Stimulated activated CD4-positive, alpha-beta T cell treated with anti-CD3 and anti-CD28 coated beads, Interleukin-12 subunit alpha, Interleukin-12 subunit beta, amount 100 ng/mL, for 48 hours (primary cell): ENCODE data around the gene ETV2.
"Not testable (repeated sequence)": the region's sequence is repeated elsewhere in the genome, so short reads cannot be mapped to it uniquely, and the experiment has no call there.

Experiments used
- DNase-seq, 3 donors: peaks; one replicate each; pipeline ENCODE4 v3.0.0-alpha.2; 2020; ENCODE audit warnings: low read depth in 2 of 3, low spot score in 1 of 3

Gene ETV2

GRCh38 chr19:35628264-35628564 lies 13.3 kb upstream of the ETV2 start:
- DNase-seq: no peak

DNA sequence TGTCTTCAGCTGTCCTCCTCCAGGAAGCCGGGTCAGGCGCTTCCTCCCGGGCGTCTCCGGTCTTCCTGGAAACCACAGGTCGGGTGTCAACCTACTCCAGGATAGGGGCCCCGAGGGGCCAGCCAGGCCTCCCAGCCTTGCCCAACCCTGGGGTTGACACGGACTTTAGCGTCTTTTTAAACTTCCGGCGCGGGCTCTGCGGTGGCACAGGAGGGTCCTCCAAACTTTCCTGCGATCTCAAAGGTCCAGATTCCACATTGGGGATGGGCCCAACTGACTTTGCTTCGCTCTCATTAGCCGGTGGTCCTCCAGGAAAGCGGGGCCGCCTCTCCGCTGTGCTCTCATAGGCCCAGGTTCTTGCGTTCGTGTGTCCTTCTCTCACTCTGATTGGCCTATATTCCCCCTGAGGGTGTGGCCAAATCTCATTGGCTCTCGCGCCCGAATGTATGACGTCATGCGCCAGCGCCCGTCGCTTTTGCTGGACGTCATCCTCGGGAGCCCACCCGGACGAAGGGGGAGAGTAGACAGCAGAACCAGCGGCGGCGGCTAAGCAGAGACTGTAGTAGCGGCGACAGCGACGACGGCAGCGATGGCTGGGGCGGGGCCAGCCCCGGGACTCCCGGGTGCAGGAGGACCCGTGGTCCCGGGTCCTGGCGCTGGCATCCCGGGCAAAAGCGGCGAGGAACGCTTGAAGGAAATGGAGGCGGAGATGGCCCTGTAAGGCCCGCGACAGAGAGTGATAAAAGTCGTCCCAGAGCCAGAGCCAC lies 12.8 kb upstream of the ETV2 start, which contains the start of gene RBM42:
RBM42 (plus strand) TSS at position 472 of the 767 bp plus-strand sequence; CDS start at position 590, 118 bp downstream.
- DNase-seq: peak; percentile 94 to 98 (median 94)

GRCh38 chr19:35629332-35629633 lies 12.3 kb upstream of the ETV2 start:
- DNase-seq: no peak

- DNase-seq: no peak
These were observed 7.7 kb upstream of the ETV2 start for GRCh38 chr19:35633727-35634440.

GRCh38 chr19:35636651-35637050 lies 4.9 kb upstream of the ETV2 start:
- DNase-seq: no peak

DNA sequence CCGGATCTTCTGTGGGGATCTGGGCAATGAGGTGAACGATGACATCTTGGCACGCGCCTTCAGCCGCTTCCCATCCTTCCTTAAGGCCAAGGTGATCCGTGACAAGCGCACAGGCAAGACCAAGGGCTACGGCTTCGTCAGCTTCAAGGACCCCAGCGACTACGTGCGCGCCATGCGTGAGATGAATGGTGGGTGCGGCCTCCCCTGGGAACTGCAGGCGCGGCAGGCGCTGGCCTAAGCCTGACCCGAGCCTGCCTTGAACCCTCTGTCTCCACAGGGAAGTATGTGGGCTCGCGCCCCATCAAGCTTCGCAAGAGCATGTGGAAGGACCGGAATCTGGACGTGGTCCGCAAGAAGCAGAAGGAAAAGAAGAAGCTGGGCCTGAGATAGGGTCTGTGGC lies 4.4 kb upstream of the ETV2 start:
- DNase-seq: no peak

GRCh38 chr19:35639321-35639639 lies 2.3 kb upstream of the ETV2 start:
- no peak for DNase-seq

DNA sequence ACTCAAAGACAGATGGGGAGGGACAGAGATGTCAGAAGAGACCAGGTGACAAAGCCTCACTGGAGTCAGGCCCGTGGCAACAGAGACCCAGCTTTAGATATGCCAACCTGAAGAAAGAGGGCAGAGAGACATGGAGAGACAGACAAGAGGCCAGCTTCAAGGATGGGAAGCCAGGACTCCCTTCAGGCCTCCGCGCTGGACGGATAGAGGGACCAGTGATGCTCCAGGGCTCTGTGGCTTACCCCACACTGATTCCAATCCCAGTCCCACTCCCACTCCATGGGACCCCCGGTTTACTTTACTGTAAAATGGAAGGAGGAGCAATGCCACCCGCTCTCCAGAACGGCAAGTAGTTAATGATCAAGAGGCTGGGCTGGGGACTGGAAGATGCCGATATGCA lies 1.7 kb upstream of the ETV2 start:
- DNase-seq: no peak

DNA sequence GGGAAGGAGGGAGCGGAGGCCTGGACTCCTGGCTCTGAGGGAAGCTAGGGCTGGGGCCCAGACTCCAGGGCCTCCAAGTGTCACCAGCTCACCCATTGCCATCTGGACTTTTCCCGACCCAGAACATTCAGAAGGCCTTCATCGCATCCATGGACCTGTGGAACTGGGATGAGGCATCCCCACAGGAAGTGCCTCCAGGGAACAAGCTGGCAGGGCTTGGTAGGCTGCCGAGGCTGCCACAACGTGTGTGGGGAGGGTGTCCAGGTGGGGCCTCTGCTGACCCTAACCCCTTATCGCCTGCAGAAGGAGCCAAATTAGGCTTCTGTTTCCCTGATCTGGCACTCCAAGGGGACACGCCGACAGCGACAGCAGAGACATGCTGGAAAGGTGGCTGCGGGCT lies 767 bp downstream of the ETV2 start:
- no peak for DNase-seq

DNA sequence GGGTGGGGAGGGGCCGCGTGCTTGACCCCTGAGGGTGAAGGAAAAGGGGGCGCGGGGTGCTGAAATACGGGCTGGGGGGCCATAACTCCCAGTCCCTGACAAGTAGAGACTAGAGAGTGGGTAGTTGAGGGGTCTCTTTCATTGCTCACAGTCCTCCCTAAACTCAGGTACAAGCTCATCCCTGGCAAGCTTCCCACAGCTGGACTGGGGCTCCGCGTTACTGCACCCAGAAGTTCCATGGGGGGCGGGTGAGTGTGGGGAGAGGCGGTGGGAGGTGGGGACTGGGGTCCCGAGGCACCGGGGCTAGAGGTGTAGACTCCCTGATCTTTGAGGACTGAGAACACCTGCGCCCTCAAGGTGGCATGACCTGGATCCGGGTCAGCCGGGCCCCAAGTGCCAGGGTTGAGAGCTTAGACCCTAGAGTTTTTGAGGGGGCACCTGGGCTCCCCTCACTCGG lies 1.3 kb downstream of the ETV2 start:
- DNase-seq: no peak

- peak; percentile 61 to 75 (median 74) for DNase-seq
These were observed 2.0 kb downstream of the ETV2 start for GRCh38 chr19:35643255-35644205.

- peak; percentile 94 to 98 (median 96) for DNase-seq
These were observed 2.9 kb downstream of the ETV2 start for GRCh38 chr19:35644206-35644986.

- peak; percentile 80 to 93 (median 84) for DNase-seq
These were observed 3.6 kb downstream of the ETV2 start for GRCh38 chr19:35644987-35645679.

GRCh38 chr19:35645680-35646511 lies 4.4 kb downstream of the ETV2 start:
- DNase-seq: no peak

- peak; percentile 87 to 92 (median 91) for DNase-seq
These were observed 6.7 kb downstream of the ETV2 start, which contains the start of gene COX6B1 for GRCh38 chr19:35648017-35648961. TSS of gene COX6B1 (plus strand) at chr19:35648323. CDS start at chr19:35651244, 2,921 bp downstream.

GRCh38 chr19:35650581-35650980 lies 9.0 kb downstream of the ETV2 start:
- DNase-seq: no peak

DNA sequence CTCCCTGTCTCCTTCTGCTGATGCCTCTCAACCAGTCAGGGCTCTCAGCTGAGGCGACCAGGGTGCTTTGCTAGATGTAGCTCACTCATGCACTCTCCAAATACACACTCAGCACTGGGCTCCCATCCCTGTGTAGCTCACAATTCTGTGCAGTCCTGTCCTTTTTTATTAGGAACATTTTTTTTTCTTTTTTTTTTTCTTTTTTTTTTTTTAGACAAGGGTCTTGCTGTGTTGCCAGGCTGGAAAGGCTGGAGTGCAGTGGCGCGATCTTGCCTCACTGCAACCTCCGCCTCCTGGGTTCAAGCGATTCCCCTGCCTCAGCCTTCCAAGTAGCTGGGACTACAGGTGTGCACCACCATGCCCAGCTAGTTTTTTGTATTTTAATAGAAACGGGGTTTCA lies 13.3 kb downstream of the ETV2 start:
- not testable (repeated sequence) for DNase-seq

DNA sequence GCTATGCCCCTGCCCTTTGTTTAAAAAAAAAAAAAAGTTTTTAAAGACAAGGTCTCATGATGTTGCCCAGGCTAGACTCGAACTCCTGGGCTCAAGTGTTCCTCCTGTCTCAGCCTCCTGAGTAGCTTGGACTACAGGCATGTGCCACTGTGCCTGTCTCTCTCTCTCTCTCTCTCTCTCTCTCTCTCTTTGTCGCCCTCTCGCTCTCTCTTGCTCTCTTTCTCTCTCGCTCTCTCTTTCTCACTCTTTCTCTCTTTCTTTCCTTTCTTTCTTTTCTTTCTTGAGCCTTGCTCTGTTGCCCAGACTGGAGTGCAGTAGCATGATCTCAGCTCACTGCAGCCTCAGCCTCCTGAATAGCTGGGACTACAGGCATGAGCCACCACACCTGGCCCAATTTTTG lies 14.1 kb downstream of the ETV2 start:
- no peak for DNase-seq
